Neural crest cell (in vitro differentiated cells): ENCODE measurements around the gene STARD8. TPM values are rescaled to one million over a fixed set of nuclear protein-coding genes. Genes with fewer than 3 reads are reported as not detected.

ENCODE experiments used
- DNase-seq: peaks from one replicate; pipeline ENCODE4 v3.0.0; 2021; ENCODE audit warnings: low read depth, mixed read lengths, low spot score
- H3K27ac Mint-ChIP-seq: one replicate; pipeline ENCODE4 v1.8.0; 2021; ENCODE audit warnings: mild to moderate bottlenecking, mixed read lengths; ENCODE audit not compliant: unreplicated experiment
- H3K27me3 Mint-ChIP-seq: 2 replicates; pipeline ENCODE4 v1.8.0; 2021; ENCODE audit warnings: low read depth, mild to moderate bottlenecking, mixed read lengths
- H3K36me3 Mint-ChIP-seq: 2 replicates; pipeline ENCODE4 v1.8.0; 2021; ENCODE audit warnings: low read depth, mild to moderate bottlenecking, mixed read lengths
- H3K4me1 Mint-ChIP-seq: 2 replicates; pipeline ENCODE4 v1.8.0; 2021; ENCODE audit warnings: mixed read lengths
- H3K4me3 Mint-ChIP-seq: one replicate; pipeline ENCODE4 v1.8.0; 2021; ENCODE audit warnings: mild to moderate bottlenecking, mixed read lengths
- H3K9me3 Mint-ChIP-seq: 2 replicates; pipeline ENCODE4 v1.8.0; 2021; ENCODE audit warnings: mixed read lengths
- total RNA-seq: library from RNA; stranded (reverse); gene quantifications from 2 replicates; pipeline ENCODE4 v1.2.1, GENCODE V29; 2021
- TF ChIP-seq, protein P1 (sequence below): fragments of 200-600 bp; sonication (generic); conservative IDR thresholded peaks from 2 replicates; pipeline ENCODE4 v1.5.0; 2021; ENCODE audit warnings: antibody characterized with exemption, mild to moderate bottlenecking

Gene STARD8
- total RNA-seq, 1 donor from 2014 or later, result 1.8 TPM

DNA sequence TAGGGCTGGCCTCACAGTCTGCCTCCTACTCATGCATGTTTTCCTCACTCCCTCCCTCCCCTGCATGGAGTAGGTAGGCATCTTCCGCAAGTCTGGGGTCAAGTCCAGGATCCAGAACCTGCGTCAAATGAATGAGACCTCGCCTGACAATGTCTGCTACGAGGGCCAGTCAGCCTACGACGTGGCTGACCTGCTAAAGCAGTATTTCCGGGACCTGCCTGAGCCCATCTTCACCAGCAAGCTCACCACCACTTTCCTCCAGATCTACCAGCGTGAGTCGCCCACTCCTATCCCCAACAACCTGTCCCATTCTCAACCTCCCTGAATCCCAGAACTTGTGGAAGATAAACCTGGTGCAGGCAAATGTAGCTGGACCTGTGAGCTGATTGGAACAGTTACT lies 73.4 kb downstream of the STARD8 start:
- Mint-ChIP-seq H3K27me3 (no peaks in the 10 kb centered on the region), H3K27ac (no peak overlapping the region), H3K4me1 (no peaks in the 10 kb centered on the region), H3K36me3 (no peaks in the 10 kb centered on the region), H3K4me3 (no peak overlapping the region), H3K9me3 (no peaks in the 10 kb centered on the region)
- no peak for DNase-seq
- TF ChIP-seq, protein P1, sequence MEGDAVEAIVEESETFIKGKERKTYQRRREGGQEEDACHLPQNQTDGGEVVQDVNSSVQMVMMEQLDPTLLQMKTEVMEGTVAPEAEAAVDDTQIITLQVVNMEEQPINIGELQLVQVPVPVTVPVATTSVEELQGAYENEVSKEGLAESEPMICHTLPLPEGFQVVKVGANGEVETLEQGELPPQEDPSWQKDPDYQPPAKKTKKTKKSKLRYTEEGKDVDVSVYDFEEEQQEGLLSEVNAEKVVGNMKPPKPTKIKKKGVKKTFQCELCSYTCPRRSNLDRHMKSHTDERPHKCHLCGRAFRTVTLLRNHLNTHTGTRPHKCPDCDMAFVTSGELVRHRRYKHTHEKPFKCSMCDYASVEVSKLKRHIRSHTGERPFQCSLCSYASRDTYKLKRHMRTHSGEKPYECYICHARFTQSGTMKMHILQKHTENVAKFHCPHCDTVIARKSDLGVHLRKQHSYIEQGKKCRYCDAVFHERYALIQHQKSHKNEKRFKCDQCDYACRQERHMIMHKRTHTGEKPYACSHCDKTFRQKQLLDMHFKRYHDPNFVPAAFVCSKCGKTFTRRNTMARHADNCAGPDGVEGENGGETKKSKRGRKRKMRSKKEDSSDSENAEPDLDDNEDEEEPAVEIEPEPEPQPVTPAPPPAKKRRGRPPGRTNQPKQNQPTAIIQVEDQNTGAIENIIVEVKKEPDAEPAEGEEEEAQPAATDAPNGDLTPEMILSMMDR, result no peak

DNA sequence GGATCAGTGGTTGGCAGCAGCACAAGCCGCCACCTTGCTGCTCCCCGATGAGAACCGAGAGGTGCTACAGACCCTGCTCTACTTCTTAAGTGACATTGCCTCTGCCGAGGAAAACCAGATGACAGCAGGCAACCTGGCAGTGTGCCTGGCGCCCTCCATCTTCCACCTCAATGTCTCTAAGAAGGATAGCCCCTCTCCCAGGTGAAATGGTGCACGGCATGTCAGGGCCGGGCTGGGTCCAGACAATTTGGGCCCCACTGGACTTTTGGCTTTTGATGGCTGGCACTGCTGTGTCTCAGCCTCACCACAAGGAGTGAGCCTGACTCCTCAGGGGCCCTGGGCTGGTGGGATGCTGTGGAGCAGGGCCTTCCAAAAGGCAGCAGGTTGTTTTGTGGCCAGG lies 74.1 kb downstream of the STARD8 start:
- H3K36me3 Mint-ChIP-seq, result no peaks in the 10 kb centered on the region
- H3K27me3 Mint-ChIP-seq, result no peaks in the 10 kb centered on the region
- no peaks in the 10 kb centered on the region for H3K4me1 Mint-ChIP-seq
- H3K27ac Mint-ChIP-seq, result no peak overlapping the region
- no peaks in the 10 kb centered on the region for H3K9me3 Mint-ChIP-seq
- no peak overlapping the region for H3K4me3 Mint-ChIP-seq
- TF ChIP-seq, protein P1, result no peak
- DNase-seq, result no peak

DNA sequence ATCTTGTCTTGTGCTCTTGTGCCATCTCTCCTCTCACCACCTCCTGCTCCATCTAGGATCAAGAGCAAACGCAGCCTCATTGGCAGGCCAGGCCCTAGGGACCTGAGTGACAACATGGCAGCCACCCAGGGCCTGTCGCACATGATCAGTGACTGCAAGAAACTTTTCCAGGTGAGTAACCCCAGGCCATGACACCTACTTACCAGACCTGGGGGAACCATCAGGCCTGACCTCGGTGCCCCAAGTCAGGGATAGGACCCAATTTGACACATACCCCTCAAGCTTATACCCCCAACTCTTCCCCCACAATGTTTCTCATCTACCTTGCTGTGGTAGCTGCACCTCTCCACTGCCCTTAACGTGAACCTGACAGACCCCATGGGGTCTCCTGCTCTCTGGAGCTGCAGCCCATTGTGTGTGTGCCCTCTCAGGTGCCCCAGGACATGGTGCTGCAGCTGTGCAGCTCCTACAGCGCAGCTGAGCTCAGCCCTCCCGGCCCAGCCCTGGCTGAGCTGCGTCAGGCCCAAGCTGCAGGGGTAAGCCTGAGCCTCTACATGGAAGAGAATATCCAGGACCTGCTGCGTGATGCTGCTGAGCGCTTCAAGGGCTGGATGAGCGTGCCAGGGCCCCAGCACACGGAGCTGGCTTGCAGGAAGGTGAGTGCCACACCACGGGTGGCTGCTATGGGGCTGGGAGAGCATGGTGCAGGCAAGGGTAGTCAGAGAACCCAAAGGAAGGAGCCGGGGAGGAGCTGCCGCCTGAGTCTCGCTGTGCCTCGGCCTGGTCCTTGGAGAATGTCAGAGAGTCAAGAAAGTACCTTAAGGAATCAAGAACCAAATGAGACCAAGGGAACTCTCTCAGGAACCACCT lies 74.8 kb downstream of the STARD8 start:
- no peaks in the 10 kb centered on the region for H3K36me3 Mint-ChIP-seq
- DNase-seq, result no peak
- no peaks in the 10 kb centered on the region for H3K27me3 Mint-ChIP-seq
- no peaks in the 10 kb centered on the region for H3K9me3 Mint-ChIP-seq
- no peaks in the 10 kb centered on the region for H3K4me1 Mint-ChIP-seq
- H3K4me3 Mint-ChIP-seq, result no peak overlapping the region
- TF ChIP-seq, protein P1, result no peak
- H3K27ac Mint-ChIP-seq, result no peak overlapping the region

DNA sequence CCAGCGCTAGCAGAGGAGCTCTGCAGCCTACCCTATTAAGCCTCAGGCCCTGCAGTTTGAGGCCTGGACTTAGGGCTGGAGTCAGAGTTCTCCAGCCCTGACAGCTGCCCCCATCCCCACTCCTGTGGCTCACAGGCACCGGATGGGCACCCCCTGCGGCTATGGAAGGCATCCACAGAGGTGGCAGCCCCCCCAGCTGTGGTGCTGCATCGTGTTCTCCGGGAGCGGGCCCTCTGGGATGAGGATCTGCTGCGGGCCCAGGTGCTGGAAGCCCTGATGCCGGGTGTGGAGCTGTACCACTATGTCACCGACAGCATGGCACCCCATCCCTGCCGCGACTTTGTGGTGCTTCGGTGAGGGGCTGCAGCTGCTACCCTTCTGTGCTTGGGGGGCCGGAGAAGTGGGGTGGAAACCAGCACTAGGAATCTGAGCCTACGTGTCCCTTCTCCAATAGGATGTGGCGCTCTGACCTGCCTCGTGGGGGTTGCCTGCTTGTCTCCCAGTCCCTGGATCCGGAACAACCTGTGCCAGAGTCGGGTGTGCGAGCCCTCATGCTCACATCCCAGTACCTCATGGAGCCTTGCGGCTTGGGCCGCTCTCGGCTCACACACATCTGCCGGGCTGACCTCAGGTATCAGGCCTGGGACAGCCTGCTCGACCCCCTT lies 76.2 kb downstream of the STARD8 start:
- no peak overlapping the region for H3K4me3 Mint-ChIP-seq
- no peaks in the 10 kb centered on the region for H3K27me3 Mint-ChIP-seq
- DNase-seq, result no peak
- TF ChIP-seq, protein P1, result no peak
- H3K4me1 Mint-ChIP-seq, result no peaks in the 10 kb centered on the region
- H3K9me3 Mint-ChIP-seq, result no peaks in the 10 kb centered on the region
- no peaks in the 10 kb centered on the region for H3K36me3 Mint-ChIP-seq
- H3K27ac Mint-ChIP-seq, result no peak overlapping the region

DNA sequence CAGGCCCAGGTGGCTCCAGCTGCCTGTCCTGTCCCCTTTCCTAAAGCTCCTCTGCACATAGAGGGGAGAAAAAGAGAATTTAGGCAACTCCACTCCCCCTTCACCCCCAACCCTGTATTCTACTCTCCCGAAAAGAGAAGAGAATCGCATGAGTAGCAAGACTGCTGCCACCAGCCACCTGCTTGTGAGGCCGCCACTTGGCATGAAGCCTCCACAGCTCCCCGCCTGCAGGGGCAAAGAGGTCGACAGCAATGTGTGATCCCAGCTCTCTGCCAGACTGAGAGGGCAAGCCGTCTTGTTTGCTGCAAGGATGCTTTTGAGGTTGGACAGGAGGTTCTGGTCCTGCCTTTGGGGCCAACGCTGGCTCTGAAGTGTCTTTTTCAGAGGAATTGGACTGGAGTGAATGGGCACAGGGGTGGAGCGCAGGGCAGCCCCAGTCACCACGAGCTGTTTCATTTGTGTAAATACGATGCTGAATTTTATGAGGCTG lies 77.1 kb downstream of the STARD8 start:
- Mint-ChIP-seq H3K27me3 (no peaks in the 10 kb centered on the region), H3K27ac (no peak overlapping the region), H3K4me3 (no peak overlapping the region), H3K9me3 (peaks cover 2% of the 10 kb centered on the region), H3K36me3 (no peaks in the 10 kb centered on the region), H3K4me1 (no peaks in the 10 kb centered on the region)
- TF ChIP-seq, protein P1, result no peak
- DNase-seq, result no peak
